T-helper 1 cell (primary cell): ENCODE measurements around the gene CNOT6.
"Not testable (repeated sequence)": the region's sequence is repeated elsewhere in the genome, so short reads cannot be mapped to it uniquely, and the experiment has no call there.

Experiments used
- DNase-seq, 5 donors: peaks; one replicate each; pipeline ENCODE4 v3.0.0-alpha.2; 2012 to 2020

CNOT6 gene

DNA sequence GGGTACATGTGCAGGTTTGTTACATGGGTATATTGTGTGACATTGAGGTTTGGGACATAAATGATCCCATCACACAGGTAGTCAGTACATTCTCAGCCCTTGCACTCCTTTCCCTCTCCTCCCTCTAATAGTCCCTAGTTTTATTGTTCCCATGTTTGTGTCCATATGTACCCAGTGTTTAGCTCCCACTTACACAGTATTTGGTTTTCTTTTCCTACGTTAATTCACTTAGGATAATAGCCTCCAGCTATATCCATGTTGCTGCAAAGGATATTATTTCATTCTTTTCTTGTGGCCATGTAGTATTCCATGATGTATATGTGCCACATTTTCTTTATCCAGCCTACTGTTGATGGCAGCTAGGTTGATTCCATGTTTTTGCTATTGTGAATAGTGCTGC is 27.4 kb downstream of the CNOT6 start:
- no peak for DNase-seq

DNA sequence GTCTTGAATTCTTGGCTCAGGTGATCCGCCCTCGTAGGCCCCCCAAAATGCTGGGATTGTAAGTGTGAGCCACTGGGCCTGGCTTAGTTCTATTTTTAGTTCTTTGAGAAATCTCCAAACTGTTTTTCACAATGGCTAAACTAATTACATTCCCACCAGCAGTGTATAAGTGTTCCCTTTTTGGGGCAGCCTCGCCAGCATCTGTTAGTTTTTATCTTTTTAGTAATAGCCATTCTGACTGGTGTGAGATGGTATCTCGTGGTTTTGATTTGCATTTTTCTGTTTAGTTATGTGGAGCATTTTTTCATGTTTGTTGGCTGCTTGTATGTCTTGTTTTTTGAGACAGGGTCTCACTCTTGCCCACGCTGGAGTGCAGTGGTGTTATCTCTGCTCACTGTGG is 28.2 kb downstream of the CNOT6 start:
- DNase-seq: no peak

DNA sequence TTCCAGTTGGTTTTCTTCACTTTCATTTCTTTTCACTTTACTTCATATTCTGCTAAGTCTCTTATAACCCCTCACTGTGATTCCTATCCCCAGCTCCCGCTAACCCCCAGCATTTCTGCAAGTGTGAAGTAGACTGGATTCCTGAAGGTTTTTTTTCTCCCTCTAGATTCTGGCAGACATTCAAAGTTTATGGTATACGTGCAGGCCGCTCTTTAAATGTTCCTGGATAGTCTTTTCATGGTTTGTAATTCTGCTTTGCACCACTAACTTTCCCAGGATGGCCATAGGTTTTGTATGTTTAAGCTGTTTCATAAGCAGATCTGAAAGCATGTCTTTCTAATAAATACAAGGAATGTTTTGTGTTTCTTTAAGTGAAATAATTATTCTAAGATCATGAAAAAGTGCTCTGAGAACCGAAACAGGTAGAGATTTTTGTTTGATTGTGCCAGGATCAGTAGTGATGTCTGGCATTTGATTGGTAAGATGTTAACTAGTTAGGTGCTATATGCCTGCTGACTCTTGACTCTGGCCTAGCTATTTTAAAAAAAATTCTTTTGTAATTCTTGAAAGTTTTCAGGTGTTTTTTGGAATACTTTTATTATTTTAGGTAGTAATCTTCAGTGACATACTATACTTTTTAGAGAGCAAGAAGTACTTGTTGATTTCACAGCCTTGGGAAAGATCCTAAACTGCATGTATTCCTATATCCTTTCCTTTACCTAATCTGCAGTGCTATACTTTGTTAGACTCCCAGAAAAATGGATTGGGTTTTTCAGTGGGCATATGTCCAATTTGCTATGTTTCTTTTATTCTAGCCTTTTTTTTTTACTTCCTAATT is 29.7 kb downstream of the CNOT6 start:
- no peak for DNase-seq

DNA sequence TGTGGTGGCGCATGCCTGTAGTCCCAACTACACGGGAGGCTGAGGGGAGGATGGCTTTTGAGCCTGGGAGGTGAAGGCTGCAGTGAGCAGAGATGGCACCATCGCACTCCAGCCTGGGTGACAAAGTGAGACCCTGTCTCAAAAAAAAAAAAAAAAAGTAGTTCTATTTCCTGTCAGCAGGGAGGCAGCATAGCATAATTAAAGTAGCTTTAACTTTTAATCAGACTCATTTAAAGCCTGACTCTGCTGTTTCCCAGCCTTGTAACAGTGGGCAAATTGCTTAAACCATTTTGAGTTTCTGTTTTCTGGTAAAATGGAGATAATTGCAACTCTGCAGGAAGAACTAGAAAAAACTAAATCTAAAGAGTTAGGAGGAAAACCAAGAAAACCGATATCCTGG is 31.2 kb downstream of the CNOT6 start:
- DNase-seq: no peak

DNA sequence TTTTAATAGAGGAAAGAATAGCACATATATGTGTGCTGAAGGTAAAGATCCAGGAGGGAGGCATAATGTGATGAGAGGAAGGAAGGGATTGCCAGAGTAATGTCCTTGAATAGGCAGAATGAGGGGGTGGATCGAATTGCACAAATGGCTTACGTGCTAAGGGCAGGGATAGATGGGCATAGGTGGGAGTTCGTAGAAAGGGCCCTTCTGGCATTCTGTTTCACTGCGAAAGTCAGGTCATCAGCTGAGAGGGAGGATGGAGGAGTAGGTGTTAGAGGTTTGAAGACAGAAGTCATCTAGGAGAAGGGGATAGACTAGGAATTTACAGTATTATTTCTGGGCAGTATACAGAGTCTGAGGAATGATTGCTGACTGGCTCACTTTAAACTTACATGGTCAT is 32.1 kb downstream of the CNOT6 start:
- no peak for DNase-seq

DNA sequence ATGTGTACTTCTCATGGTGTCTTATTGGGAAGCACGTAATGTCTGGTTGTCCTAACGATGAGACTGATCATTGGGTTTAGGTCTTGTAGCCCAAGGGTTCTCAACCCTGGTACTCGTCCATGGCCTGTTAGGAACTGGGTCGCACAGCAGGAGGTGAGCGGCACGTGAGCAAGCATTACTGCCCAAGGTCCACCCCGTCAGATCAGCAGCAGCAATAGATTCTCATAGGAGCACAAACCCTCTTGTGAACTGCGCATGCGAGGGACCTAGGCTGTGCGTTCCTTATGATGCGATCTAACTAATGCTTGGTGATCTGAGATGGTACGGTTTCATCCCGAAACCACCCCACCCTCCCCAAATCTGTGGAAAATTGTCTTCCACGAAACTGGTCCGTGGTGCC is 33.5 kb downstream of the CNOT6 start:
- no peak for DNase-seq

DNA sequence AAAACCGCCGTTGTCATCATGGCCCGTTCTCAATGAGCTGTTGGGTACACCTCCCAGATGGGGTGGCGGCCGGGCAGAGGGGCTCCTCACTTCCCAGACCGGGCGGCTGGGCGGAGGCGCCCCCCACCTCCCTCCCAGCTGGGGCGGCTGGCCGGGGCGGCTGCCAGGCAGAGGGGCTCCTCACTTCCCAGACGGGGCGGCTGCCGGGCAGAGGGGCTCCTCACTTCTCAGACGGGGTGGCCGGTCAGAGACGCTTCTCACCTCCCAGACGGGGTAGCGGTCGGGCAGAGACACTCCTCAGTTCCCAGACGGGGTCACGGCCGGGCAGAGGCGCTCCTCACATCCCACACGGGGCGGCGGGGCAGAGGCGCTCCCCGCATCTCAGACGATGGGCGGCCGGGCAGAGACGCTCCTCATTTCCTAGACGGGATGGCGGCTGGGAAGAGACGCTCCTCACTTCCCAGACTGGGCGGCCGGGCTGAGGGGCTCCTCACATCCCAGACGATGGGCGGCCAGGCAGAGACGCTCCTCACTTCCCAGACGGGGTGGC is 36.9 kb downstream of the CNOT6 start:
- DNase-seq: not testable (repeated sequence)

DNA sequence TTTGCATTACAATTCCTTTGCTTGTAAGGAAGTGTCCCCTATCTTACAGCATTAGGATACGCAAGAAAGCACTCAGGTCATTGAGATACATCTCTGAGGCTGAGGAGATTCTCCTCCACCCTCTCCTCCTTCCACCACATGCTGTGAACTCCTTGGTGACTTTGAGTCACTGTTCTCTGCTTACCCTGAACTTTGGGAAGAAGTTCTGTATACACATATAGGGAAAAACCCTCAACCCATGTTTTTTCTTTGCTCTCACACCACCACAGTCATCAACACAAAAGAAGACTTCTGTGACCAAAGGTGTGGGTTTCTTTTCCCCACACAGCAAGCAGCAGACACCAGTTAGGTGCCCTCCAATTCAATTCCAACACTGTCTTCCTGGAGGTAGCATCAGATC is 38.1 kb downstream of the CNOT6 start:
- no peak for DNase-seq

DNA sequence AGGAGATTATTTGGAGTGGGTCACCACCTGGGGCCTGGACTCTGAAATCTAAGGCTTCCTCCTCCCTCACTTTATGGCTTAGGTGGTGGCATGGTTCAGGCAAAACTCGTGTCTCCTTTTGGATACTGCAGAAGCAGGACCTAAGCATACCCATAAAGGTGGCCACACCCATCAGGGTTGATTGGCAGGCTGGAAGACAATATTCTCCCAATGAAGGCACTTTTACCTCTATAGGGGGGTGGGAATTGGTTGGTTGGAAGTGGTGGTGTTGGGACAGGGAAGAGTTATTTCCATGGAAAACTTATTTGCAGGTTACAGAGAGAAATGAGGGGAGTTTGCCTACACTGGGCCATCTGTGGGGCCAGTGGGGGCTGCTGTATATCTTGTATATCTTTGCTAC is 39.7 kb downstream of the CNOT6 start:
- DNase-seq: no peak

DNA sequence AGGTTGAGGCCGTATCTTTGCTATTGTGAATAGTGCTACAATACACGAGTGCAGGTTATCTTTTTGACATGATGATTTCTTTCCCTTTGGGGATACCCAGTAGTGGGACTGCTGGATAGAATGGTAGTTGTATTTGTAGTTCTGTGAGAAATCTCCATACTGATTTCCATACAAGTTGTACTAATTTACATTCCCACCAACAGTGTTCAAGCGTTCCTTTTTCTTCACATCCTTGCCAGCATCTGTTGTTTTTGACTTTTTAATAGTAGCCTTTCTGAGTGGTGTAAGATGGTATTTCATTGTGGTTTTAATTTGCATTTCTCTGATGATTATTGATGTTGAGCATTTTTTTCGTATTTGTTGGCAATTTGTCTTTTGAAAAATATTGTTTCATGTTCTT is 41.4 kb downstream of the CNOT6 start:
- no peak for DNase-seq

DNA sequence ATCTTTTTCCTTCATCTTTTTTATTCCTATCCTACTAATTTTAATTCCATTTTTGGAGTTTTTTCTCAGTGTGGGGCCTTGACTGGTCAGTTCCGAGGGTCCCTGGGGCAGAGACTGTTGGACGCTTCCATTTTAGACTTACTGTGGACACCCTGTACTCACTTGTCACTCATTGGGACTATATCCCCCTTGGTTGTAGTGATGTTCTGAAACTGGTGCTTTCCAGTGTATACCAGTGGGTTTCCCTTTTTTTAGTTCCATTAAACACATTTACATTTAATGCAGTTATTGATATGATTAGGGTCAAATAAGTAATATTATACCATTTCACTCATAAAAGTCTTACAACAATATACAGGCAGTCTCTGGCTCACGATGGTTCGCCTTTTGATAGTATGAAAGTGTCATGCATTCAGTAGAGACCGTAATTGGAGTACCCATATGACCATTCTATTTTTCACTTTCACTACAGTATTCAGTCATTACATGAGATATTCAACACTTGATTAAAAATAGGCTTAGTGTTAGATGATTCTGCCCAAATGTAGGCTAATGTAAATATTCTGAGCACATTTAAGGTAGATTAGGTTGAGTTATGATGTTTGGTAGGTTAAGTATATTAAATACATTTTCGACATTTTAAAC is 46.0 kb downstream of the CNOT6 start:
- DNase-seq: no peak

DNA sequence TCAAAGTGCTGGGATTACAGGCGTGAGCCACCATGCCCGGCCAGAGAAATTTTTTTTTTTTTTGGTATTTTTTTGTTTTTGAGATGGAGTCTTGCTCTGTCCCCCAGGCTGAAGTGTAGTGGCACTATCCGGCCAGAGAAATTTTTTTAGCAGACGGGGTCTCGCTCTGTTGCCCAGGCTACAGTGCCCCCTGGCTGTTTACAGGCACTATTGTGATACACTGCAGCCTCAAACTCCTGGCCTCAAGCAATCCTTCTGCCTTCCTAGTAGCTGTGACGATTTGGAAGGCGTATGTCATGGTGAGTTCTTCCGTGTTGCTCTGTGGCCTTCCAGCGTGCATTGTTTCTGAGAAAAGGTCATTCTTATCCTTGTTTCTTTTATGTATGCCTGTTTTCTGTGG is 47.5 kb downstream of the CNOT6 start:
- DNase-seq: no peak

DNA sequence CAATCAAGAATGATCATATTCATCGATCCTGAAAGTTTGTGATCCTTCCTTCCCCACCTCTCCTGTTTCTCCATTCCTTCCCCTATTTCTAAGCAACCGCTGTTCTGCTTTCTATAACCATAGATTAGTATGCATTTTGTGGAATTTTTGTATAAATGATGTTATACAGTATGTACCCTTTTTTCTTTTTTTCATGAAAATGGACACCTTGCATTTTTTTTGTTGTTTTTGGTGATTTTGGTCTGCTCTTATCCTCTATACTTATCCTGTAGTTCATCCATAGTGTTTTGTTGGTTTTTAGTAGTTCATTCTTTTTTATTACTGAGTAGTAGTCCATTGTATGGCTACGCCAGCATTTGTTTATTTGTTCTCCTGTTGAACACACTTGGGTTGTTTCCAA is 51.1 kb downstream of the CNOT6 start:
- no peak for DNase-seq

DNA sequence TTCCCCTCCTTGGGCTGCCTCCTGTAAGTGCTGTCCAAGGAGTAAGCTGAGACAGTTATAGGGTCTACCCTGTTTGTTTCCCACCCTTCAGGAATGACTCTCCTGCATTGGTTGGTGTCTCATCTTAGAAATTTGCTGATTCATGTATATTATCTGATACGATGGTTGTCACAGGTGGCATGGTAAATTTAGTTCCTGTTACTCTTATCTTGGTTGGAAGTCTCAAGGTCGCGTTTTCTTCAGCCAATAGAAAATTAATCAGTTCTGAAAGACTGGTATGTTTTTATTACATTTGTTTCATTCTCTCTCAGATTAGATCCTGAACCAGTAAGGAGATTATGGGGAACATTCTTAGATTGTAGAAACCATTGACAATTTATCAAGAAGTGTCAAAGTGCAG is 54.4 kb downstream of the CNOT6 start:
- DNase-seq: no peak

DNA sequence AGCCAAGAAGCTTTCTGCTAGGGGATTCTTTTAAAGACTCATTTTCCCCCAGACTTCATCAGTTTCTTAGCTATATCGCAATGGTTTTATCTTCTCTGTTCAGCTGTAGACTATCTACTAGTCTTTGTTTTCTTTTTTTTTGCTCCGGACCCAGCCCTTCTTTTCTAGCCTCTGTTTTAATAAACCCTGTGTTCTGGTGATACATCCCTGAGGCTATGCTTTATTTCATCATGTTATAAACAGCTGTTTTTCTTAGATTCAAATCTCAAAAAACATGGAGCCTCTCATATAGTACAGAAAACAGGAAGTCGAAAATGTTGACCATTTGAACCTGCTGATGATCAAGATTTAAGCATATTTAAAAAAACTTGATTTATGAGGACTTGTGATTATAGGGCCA is 59.4 kb downstream of the CNOT6 start:
- DNase-seq: no peak

DNA sequence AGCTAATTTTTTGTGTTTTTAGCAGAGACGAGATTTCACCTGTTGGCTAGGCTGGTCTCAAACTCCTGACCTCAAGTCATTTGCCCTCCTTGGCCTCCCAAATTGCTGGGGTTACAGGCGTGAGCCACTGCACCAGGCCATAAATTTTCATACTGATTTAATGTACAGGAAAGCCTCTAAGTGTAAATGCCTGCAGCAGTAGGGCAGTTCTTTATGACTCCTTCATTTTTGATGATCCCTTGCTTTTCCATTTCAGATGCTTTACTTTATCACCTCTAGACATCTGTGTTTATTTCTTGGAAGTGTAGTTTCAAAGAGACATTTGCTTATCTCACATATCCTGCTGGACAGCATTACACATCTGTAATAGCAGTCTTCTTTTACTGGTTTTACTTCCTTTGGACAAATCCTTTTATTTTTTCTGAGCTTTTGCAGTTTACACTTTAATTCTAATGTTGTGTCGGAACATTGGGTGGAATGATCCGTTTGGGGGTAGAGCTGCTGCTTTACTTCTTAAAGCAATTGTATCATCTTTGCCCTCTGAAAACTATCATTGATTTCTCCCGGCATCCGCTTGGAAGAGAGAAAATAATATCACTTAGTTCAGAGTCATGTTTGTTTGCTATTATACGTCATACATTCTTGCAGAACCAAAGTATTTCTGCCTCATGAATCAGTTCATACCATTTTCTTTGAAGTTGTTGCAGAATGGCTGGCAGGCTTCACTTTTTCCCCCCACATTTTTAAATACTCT is 61.2 kb downstream of the CNOT6 start:
- no peak for DNase-seq

DNA sequence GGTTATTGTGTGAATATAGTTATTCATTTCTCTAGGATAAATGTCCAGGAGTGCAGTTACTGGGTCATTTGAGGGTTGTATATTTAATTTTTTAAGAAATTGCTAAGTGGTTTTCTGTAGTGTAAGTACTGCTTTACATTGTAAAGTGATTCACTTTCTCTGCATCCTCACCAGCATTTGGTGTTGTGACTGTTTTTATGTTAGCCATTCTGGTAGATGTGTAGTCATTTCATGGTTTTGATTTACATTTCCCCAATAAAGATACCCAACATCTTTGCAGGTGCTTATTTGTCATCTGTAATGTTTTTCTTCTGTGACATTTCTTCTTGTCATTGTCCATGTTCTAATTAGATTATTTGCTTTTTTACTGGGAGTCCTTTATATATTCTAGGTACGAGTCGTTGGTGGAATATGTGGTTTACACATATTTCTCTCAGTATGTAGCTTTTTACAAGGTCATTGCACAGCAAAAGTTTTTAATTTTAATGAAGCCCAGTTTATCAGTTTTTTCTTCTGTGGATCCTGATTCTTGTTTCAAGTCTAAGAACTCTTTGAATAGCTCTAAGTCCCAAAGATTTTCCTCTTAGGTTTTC is 63.1 kb downstream of the CNOT6 start:
- peak in 1 of 5 donors; percentile 12 for DNase-seq

DNA sequence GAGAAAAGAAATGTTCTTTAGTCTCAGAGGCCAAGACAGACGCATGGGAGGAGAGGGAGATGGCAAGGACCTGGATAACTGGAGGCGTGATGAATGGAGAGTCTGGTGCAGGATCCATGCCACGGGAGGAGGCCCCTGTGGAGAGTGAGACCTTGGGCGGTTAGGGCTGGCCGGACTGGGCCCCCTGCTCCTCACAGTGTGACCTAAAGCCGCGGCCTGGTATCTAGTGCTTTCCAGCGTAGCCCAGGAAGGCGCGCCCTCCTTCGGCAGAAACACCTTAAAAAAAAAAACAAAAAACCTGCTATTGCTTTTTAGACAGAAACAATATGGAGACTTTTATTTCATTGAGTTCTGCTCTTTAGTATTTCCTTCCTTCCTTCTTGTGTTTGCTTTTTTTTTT is 64.1 kb downstream of the CNOT6 start:
- no peak for DNase-seq

DNA sequence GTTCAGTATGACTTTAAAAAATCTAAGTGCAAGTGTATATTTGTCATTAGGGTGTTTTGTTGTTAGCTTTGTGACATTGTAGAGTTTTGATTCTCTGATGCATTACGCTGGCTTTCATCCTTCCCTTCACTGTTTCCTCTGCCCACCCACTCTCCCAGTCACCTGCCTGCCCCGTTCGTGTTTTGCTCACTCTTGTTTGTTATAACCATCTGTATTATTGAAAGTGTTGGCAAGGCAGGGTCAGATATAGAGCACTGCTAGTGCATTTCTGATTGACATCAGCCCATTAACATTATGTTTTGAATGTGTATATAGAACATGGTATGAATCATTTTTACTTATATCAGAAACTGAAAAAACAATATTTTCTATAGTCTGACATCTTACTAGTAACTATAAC is 69.8 kb downstream of the CNOT6 start:
- DNase-seq: no peak

DNA sequence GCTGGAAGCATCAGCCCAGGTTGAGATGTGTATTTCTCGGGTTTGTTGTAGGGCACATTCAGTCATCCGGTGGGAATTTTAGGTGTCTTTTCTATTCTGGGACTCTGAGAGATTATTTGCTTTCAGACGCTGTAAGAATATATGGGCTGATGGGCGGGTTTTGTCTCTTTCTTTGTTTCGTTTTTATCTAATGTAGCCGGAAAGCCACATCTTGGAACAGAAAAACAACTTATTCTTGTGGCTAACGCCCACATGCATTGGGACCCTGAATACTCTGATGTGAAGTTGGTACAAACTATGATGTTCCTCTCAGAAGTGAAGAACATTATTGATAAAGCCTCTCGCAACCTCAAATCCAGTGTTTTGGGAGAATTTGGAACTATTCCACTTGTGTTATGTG is 74.7 kb downstream of the CNOT6 start:
- DNase-seq: no peak

DNA sequence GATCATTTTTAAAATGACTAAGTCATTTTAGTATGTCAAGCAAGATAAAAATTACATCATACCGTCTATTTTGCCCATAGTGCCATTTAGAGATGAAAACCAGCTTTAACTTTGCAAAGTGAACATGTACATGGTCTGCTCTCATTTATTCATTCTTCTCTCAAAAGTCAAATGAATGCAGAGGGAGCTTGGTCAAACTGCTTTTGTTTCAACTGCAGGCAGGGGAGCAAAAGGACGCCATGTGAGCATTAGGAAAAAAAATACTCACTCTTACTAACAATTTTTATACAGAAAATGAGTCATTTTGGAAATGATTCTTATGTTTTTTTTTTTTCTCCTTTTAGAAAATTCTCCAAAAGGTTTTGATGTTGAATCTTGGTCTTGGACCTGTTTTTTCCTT is 81.4 kb downstream of the CNOT6 start:
- DNase-seq: no peak

DNA sequence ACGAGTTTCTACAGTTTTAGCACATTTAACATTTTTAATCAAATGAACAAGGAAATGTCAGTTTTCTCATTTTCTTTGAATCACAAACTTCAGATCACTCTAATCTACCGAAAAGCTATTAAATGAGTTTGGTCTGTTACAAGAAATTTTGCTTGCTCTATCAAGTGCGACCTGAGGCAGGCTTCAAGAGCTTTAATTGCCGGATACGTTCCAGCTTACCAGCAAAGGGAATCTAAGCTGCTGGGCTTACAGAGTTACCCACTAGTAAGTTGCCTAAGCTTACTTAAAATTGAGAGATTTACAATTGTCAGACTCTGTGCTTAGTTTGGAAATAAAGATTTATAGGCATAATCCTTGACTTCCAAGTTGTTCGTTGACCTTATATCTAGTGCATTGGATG is 86.5 kb downstream of the CNOT6 start:
- DNase-seq: no peak

DNA sequence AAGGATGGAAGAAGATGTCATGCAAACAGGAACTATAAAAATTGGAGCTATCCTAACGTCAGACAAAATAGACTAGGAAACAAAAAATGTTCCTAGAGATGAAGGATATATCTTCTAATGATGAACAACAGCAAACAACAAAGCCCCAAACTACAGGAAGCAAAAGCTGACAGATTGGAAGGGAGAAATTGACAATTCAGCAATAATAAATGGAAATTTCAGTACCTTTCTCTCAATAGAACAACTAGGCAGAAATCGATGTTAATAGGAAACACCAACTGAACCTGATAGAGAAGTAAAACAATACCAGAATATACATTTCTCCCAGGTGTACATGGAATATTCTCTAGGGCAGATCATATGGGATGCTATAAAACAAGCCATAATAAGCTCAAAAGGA is 89.6 kb downstream of the CNOT6 start:
- DNase-seq: no peak
